Astrocyte (in vitro differentiated cells and primary cell): ENCODE measurements around the gene C9orf43. TPM values are rescaled to one million over a fixed set of nuclear protein-coding genes. Genes with fewer than 3 reads are reported as not detected.

Experiments
- DNase-seq: peaks from one replicate; pipeline ENCODE4 v3.0.0-alpha.2; 2010; ENCODE audit warnings: low read depth
- FAIRE-seq: peaks from 2 replicates; lab custom pipeline; 2011; peaks lifted over from hg19 to GRCh38; lab: Jason Lieb, UNC
- H2AFZ ChIP-seq: 2 replicates; pipeline ENCODE4 v1.6.0; 2012; ENCODE audit warnings: low read depth, low read length, inconsistent platforms
- H3K27ac ChIP-seq: 2 replicates; pipeline ENCODE4 v1.5.1; 2011; ENCODE audit warnings: low read depth, low read length, inconsistent platforms
- H3K27me3 ChIP-seq: 2 replicates; pipeline ENCODE4 v1.6.0; 2011; ENCODE audit warnings: low read length, inconsistent platforms; ENCODE audit not compliant: insufficient read depth
- H3K36me3 ChIP-seq: 2 replicates; pipeline ENCODE4 v1.5.1; 2011; ENCODE audit warnings: low read length, inconsistent platforms; ENCODE audit not compliant: insufficient read depth
- H3K4me1 ChIP-seq: 2 replicates; pipeline ENCODE4 v1.5.1; 2011; ENCODE audit warnings: low read length, inconsistent platforms; ENCODE audit not compliant: insufficient read depth
- H3K4me2 ChIP-seq: 2 replicates; pipeline ENCODE4 v1.6.0; 2012; ENCODE audit warnings: low read length, inconsistent platforms
- H3K4me3 ChIP-seq: 2 replicates; pipeline ENCODE4 v1.5.1; 2011; ENCODE audit warnings: low read depth, mild to moderate bottlenecking, low read length, inconsistent platforms; ENCODE audit not compliant: insufficient read depth
- H3K79me2 ChIP-seq: 2 replicates; pipeline ENCODE4 v1.6.0; 2012; ENCODE audit warnings: mild to moderate bottlenecking, low read length, inconsistent platforms; ENCODE audit not compliant: insufficient read depth
- H3K9ac ChIP-seq: 2 replicates; pipeline ENCODE4 v1.6.0; 2012; ENCODE audit warnings: mild to moderate bottlenecking, low read length, inconsistent platforms
- H3K9me3 ChIP-seq: 2 replicates; pipeline ENCODE4 v1.5.1; 2012; ENCODE audit warnings: low read depth, mild to moderate bottlenecking, low read length, inconsistent platforms; ENCODE audit not compliant: insufficient read depth
- H4K20me1 ChIP-seq: 2 replicates; pipeline ENCODE4 v1.6.0; 2012; ENCODE audit warnings: low read length, inconsistent platforms; ENCODE audit not compliant: insufficient read depth
- H3K27ac Mint-ChIP-seq: one replicate; pipeline ENCODE4 v1.8.0; 2021; ENCODE audit warnings: mild to moderate bottlenecking, mixed read lengths; ENCODE audit not compliant: unreplicated experiment
- H3K27me3 Mint-ChIP-seq: one replicate; pipeline ENCODE4 v1.8.0; 2021; ENCODE audit warnings: low read depth, mixed read lengths; ENCODE audit not compliant: unreplicated experiment
- H3K36me3 Mint-ChIP-seq: one replicate; pipeline ENCODE4 v1.8.0; 2021; ENCODE audit warnings: low read depth, mixed read lengths; ENCODE audit not compliant: unreplicated experiment
- H3K4me1 Mint-ChIP-seq: one replicate; pipeline ENCODE4 v1.8.0; 2021; ENCODE audit warnings: low read depth, mixed read lengths; ENCODE audit not compliant: unreplicated experiment
- H3K4me3 Mint-ChIP-seq: one replicate; pipeline ENCODE4 v1.8.0; 2021; ENCODE audit warnings: mild to moderate bottlenecking, moderate library complexity, mixed read lengths; ENCODE audit not compliant: unreplicated experiment
- H3K9me3 Mint-ChIP-seq: one replicate; pipeline ENCODE4 v1.8.0; 2021; ENCODE audit warnings: mild to moderate bottlenecking, mixed read lengths; ENCODE audit not compliant: unreplicated experiment
- EZH2 ChIP-seq: IDR thresholded peaks from 2 replicates; pipeline ENCODE4 v1.6.1; 2012; ENCODE audit warnings: mild to moderate bottlenecking, low read length, inconsistent platforms; ENCODE audit not compliant: insufficient read depth
- total RNA-seq: library from RNA; stranded (reverse); gene quantifications from 2 replicates; pipeline ENCODE4 v1.2.1, GENCODE V29; 2021
- TF ChIP-seq, protein P1 (sequence below): IDR thresholded peaks from 2 replicates; pipeline ENCODE4 v1.5.1; 2011; ENCODE audit warnings: low read depth, mild to moderate bottlenecking, inconsistent platforms, low read length, moderate library complexity; ENCODE audit not compliant: insufficient read depth

C9orf43 gene
- total RNA-seq, 1 donor from 2014 or later: 0.66 TPM

DNA sequence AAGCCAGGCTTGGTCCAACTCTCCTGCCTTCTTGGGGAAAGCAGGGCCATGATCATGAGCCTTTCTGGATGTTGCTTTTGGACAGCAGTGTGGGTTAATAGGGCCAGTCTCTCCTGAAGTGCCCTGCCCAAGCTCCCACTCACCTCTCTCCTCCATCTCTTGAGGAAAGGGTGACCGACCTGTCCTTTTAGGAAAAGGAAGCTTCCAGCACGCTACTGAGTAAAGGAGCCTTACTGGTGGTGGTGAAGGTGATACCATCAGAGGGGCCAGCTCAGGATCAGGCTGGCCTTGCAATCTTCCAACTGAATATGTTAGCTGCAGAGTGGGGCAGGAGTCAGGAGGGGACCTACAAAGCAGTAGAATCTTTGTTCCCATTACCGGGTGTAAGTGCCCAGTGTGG is 50.7 kb downstream of the C9orf43 start:
- Mint-ChIP-seq H3K27me3 (peaks cover 49% of the 10 kb centered on the region), H3K36me3 (no peaks in the 10 kb centered on the region), H3K4me3 (no peak overlapping the region), H3K4me1 (peaks cover 3% of the 10 kb centered on the region), H3K27ac (no peak overlapping the region), H3K9me3 (peaks cover 5% of the 10 kb centered on the region)
- no peaks in the 10 kb centered on the region for H4K20me1 ChIP-seq
- peaks cover 9% of the 10 kb centered on the region for H3K4me1 ChIP-seq
- no peaks in the 10 kb centered on the region for H3K9me3 ChIP-seq
- H3K4me2 ChIP-seq: no peak overlapping the region
- H3K79me2 ChIP-seq: no peaks in the 10 kb centered on the region
- H3K27ac ChIP-seq: no peak overlapping the region
- TF ChIP-seq, protein P1, sequence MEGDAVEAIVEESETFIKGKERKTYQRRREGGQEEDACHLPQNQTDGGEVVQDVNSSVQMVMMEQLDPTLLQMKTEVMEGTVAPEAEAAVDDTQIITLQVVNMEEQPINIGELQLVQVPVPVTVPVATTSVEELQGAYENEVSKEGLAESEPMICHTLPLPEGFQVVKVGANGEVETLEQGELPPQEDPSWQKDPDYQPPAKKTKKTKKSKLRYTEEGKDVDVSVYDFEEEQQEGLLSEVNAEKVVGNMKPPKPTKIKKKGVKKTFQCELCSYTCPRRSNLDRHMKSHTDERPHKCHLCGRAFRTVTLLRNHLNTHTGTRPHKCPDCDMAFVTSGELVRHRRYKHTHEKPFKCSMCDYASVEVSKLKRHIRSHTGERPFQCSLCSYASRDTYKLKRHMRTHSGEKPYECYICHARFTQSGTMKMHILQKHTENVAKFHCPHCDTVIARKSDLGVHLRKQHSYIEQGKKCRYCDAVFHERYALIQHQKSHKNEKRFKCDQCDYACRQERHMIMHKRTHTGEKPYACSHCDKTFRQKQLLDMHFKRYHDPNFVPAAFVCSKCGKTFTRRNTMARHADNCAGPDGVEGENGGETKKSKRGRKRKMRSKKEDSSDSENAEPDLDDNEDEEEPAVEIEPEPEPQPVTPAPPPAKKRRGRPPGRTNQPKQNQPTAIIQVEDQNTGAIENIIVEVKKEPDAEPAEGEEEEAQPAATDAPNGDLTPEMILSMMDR: no peak
- TF ChIP-seq EZH2: no peak
- H3K27me3 ChIP-seq: peaks cover 13% of the 10 kb centered on the region
- DNase-seq: no peak
- no peak overlapping the region for H2AFZ ChIP-seq
- no peaks in the 10 kb centered on the region for H3K36me3 ChIP-seq
- no peak for FAIRE-seq
- H3K4me3 ChIP-seq: no peak overlapping the region
- H3K9ac ChIP-seq: no peak overlapping the region

DNA sequence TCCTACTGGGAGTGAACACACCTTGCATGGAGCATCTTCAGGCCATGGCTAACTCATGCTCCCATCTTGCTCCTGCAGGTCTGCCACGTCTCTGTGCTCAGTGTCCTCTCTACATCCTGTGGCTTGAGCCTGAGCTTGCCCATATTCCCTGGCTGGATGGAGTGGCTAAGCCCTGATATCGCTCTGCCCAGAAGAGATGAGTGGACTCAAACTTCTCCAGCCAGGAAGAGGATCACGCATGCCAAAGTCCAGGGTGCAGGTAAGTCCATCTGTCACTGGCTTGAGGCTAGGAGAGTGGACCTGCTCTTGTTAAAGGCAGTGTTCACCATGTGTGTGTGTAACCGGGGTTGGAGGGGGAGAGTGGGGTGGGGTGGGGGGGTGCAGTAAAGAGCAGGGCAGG is 51.4 kb downstream of the C9orf43 start:
- H3K36me3 ChIP-seq: no peaks in the 10 kb centered on the region
- TF ChIP-seq, protein P1: no peak
- no peak for TF ChIP-seq EZH2
- H2AFZ ChIP-seq: no peak overlapping the region
- no peaks in the 10 kb centered on the region for H3K79me2 ChIP-seq
- Mint-ChIP-seq H3K4me1 (no peaks in the 10 kb centered on the region), H3K27ac (no peak overlapping the region), H3K36me3 (no peaks in the 10 kb centered on the region), H3K4me3 (no peak overlapping the region), H3K27me3 (peaks cover 50% of the 10 kb centered on the region), H3K9me3 (peaks cover 5% of the 10 kb centered on the region)
- H3K4me2 ChIP-seq: no peak overlapping the region
- H3K27ac ChIP-seq: no peak overlapping the region
- no peaks in the 10 kb centered on the region for H4K20me1 ChIP-seq
- H3K9me3 ChIP-seq: no peaks in the 10 kb centered on the region
- H3K27me3 ChIP-seq: peaks cover 13% of the 10 kb centered on the region
- no peak overlapping the region for H3K9ac ChIP-seq
- FAIRE-seq (no peak), DNase-seq (no peak)
- H3K4me3 ChIP-seq: no peak overlapping the region
- H3K4me1 ChIP-seq: peaks cover 7% of the 10 kb centered on the region

DNA sequence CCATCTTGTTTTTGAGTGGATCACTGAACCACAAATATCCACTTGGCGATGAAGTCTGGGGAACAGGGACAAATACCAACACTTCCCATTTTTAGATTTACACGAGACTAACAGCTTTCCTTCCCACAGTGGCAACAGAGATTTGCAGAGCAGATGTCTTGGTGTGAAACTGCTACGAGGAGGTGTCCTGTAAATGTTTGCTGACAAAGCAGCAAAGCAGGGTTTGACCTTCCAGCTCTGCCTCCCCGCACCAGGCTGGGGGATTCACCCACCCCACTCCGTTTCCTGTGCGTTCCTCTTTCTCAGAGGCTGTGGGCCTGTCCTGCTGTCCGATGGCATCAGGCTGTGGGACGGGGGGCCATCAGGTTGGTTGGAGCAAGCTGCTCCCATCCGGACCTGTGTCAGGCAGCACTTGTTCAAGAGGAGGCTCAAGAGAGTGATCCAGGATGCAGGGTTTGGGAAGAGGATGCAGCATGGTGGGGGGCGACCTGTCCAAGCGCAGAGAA is 52.3 kb downstream of the C9orf43 start:
- H3K36me3 Mint-ChIP-seq: no peaks in the 10 kb centered on the region
- FAIRE-seq (no peak), DNase-seq (no peak)
- H3K27me3 ChIP-seq: peaks cover 13% of the 10 kb centered on the region
- H3K4me2 ChIP-seq: peak overlapping the region; percentile 81
- no peaks in the 10 kb centered on the region for H3K79me2 ChIP-seq
- no peak overlapping the region for H3K9ac ChIP-seq
- TF ChIP-seq, protein P1: no peak
- TF ChIP-seq EZH2: no peak
- no peaks in the 10 kb centered on the region for H3K36me3 ChIP-seq
- no peak overlapping the region for H2AFZ ChIP-seq
- peaks cover 7% of the 10 kb centered on the region for H3K4me1 ChIP-seq
- H3K4me1 Mint-ChIP-seq: no peaks in the 10 kb centered on the region
- no peak overlapping the region for H3K27ac Mint-ChIP-seq
- peaks cover 50% of the 10 kb centered on the region for H3K27me3 Mint-ChIP-seq
- H3K4me3 ChIP-seq: no peak overlapping the region
- no peaks in the 10 kb centered on the region for H3K9me3 ChIP-seq
- no peak overlapping the region for H3K27ac ChIP-seq
- H3K4me3 Mint-ChIP-seq: no peak overlapping the region
- peaks cover 5% of the 10 kb centered on the region for H3K9me3 Mint-ChIP-seq
- H4K20me1 ChIP-seq: no peaks in the 10 kb centered on the region
